Lung (tissue), 12 donors: Measurements from ENCODE around the gene GPC5. TPM values are rescaled to one million over a fixed set of nuclear protein-coding genes. Genes with fewer than 3 reads are reported as not detected.

Source experiments
- ATAC-seq: fragments of 200-7000 bp; cut with Tn5 transposase; one replicate; pipeline ENCODE4 v1.9.1; 2020; ENCODE audit warnings: moderate number of reproducible peaks; ENCODE audit not compliant: insufficient read depth, low FRiP score
- DNase-seq, 3 donors: peaks; one replicate each; pipeline ENCODE4 v3.0.0-alpha.2; 2013 to 2017
- H3K27ac ChIP-seq, 2 donors: one replicate each; pipeline ENCODE4 v1.5.1; 2013; ENCODE audit warnings: mild to moderate bottlenecking in 2 of 2, moderate library complexity in 2 of 2, control low read depth in 1 of 2, inconsistent platforms in 1 of 2, low read depth in 1 of 2, low read length in 1 of 2
- H3K27me3 ChIP-seq, 3 donors: one replicate each; pipeline ENCODE4 v1.5.1; 2013; ENCODE audit warnings: low read length in 2 of 3; ENCODE audit not compliant: control insufficient read depth in 3 of 3, insufficient read depth in 3 of 3
- H3K36me3 ChIP-seq, 4 donors: one replicate each; pipeline ENCODE4 v1.5.1; 2013; ENCODE audit warnings: low read length in 4 of 4, mild to moderate bottlenecking in 1 of 4, moderate library complexity in 1 of 4; ENCODE audit not compliant: control insufficient read depth in 4 of 4, insufficient read depth in 4 of 4
- H3K4me1 ChIP-seq, 5 donors: one replicate each; pipeline ENCODE4 v1.5.1; 2013; ENCODE audit warnings: low read length in 5 of 5, mild to moderate bottlenecking in 2 of 5, moderate library complexity in 1 of 5; ENCODE audit not compliant: control insufficient read depth in 5 of 5, insufficient read depth in 5 of 5
- H3K4me3 ChIP-seq: one replicate; pipeline ENCODE4 v1.5.1; 2013; ENCODE audit warnings: mild to moderate bottlenecking, control low read depth, moderate library complexity
- H3K9ac ChIP-seq, 2 donors: one replicate each; pipeline ENCODE4 v1.5.1; 2013; ENCODE audit warnings: low read length in 2 of 2, control low read depth in 1 of 2; ENCODE audit not compliant: insufficient read depth in 1 of 2
- H3K9me3 ChIP-seq, 4 donors: one replicate each; pipeline ENCODE4 v1.5.1; 2013; ENCODE audit warnings: low read length in 3 of 4, mild to moderate bottlenecking in 1 of 4, moderate library complexity in 1 of 4; ENCODE audit not compliant: control insufficient read depth in 4 of 4, insufficient read depth in 3 of 4
- WGBS, 2 donors: extraction: QIAGEN DNeasy Blood & Tissue Kit; methylation state at CpG; one replicate each; pipeline ENCODE4 v1.1.7; 2013; 5-methylcytosine and 5-hydroxymethylcytosine counted together
- polyA plus RNA-seq, 2 donors: library from polyadenylated mRNA; stranded (reverse); fragments of 200-250 nt; gene quantifications; one replicate each; pipeline ENCODE4 v1.2.1, GENCODE V29; 2013
- total RNA-seq, 2 donors: library from RNA; depleted of rRNA in 1 of 2; stranded (reverse); fragments of >200 nt in 1 of 2; gene quantifications; one replicate each; pipeline ENCODE4 v1.2.1, GENCODE V29; 2014 to 2021
- TF ChIP-seq, protein P1 (sequence below): IDR thresholded peaks from 2 replicates; pipeline ENCODE4 v1.5.1; 2012; ENCODE audit warnings: mild to moderate bottlenecking; ENCODE audit errors: control extremely low read depth, extremely low read depth
- donor health status: control.
- donor health status: control.
- donor health status: Bipolar disorder and iron deficiency.
- donor health status: healthy.
- donor health status: DM: yes; HTN: yes; CAD: no.

GPC5 gene
- total and polyA plus RNA-seq, 4 donors = 0.55 to 37.3 (median 4.4) TPM

DNA sequence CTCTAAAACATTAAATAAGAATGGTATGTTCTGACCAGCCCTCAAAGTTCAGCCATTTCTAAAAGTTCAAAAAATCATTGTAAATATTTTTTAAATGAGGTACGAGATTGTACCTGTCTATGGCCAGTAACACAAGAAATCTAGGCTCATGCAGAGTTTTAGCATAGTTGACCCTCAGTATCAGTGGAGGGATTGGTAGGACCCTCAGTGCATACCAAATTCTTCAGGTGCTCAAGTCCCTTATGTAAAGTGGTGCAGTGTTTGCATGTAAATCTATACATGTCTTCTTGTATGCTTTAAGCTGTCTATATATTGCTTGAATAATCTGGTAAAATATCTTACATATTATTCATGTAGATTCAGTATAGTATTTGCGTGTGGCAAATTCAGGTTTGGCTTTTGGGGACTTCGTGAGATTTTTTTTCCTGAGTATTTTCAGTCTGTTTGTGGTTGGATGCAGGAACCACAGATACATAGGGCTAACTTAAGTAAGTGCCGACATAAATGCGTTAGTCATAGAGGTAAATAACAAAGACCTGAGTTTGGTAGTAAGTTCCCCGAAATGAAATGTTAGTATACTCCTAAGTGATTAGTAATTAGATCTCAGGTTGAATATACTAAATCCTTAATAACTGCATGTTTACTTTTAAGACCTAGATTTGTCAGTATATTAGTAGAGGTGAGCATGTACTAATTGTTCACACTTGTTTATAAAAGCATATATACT is 43.2 kb upstream of the GPC5 start:
- no peak overlapping the region for H3K4me3 ChIP-seq
- TF ChIP-seq, protein P1, sequence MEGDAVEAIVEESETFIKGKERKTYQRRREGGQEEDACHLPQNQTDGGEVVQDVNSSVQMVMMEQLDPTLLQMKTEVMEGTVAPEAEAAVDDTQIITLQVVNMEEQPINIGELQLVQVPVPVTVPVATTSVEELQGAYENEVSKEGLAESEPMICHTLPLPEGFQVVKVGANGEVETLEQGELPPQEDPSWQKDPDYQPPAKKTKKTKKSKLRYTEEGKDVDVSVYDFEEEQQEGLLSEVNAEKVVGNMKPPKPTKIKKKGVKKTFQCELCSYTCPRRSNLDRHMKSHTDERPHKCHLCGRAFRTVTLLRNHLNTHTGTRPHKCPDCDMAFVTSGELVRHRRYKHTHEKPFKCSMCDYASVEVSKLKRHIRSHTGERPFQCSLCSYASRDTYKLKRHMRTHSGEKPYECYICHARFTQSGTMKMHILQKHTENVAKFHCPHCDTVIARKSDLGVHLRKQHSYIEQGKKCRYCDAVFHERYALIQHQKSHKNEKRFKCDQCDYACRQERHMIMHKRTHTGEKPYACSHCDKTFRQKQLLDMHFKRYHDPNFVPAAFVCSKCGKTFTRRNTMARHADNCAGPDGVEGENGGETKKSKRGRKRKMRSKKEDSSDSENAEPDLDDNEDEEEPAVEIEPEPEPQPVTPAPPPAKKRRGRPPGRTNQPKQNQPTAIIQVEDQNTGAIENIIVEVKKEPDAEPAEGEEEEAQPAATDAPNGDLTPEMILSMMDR = no peak
- no peak overlapping the region for H3K9ac ChIP-seq
- no peak for ATAC-seq
- H3K36me3 ChIP-seq = peaks cover 3 to 30% (median 11%) of the 10 kb centered on the region in 4 donors
- no peaks in the 10 kb centered on the region for H3K27me3 ChIP-seq
- H3K27ac ChIP-seq = no peak overlapping the region
- 81 to 95% methylated on average over 6 of the region's 6 CpGs for WGBS, 2 donors
- H3K4me1 ChIP-seq = peaks cover 2 to 29% (median 14%) of the 10 kb centered on the region in 5 donors
- H3K9me3 ChIP-seq = no peaks in the 10 kb centered on the region
- no peak for DNase-seq

DNA sequence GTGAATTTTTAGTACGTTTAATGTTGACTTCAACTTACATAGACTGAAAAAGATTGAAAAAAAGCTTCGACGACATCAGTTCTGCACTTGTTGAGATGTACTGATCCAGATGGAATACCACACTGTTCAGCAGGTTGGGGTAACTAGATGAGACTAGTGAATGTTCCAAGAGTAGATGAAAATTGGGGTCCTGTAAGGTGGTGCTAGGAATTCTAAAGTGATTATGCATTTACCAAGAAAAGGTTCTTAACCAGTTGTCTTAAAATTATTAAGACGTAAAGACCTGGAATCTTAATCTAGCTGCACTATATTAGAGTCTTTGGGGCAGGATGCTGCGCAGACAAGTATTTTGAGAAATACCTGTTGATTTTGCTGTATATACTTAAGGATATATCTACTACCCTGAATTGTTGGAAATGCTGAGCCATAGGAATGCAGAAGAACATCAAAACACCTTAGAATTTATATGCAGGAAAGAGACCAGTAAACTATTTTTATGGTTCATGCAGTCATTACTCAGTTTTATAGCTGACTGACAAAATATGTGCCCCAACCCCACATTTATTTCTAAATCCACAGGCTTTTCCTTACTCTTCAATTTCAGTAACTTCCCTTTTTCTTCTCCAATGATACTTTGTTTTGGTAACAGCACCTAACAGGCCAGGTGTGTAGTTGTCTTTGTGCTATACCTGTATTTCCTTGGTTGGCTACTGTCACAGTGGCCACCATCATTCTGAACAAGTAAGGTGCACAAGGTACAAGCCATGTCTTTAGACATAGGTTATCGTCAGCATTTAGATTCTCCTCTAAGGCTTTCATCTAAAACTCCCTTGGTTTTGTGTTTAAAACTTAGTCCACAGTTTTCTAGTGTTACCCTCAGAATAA is 42.4 kb upstream of the GPC5 start:
- peaks cover 0 to 21% (median 6%) of the 10 kb centered on the region in 5 donors for H3K4me1 ChIP-seq
- TF ChIP-seq, protein P1 = no peak
- 97 to 98% methylated on average over 6 of the region's 6 CpGs for WGBS, 2 donors
- H3K27me3 ChIP-seq = no peaks in the 10 kb centered on the region
- ATAC-seq (no peak), DNase-seq (no peak)
- H3K9ac ChIP-seq = no peak overlapping the region
- H3K27ac ChIP-seq = no peak overlapping the region
- H3K4me3 ChIP-seq = no peak overlapping the region
- H3K9me3 ChIP-seq = no peaks in the 10 kb centered on the region
- H3K36me3 ChIP-seq = peaks cover 1 to 24% (median 9%) of the 10 kb centered on the region in 4 donors

DNA sequence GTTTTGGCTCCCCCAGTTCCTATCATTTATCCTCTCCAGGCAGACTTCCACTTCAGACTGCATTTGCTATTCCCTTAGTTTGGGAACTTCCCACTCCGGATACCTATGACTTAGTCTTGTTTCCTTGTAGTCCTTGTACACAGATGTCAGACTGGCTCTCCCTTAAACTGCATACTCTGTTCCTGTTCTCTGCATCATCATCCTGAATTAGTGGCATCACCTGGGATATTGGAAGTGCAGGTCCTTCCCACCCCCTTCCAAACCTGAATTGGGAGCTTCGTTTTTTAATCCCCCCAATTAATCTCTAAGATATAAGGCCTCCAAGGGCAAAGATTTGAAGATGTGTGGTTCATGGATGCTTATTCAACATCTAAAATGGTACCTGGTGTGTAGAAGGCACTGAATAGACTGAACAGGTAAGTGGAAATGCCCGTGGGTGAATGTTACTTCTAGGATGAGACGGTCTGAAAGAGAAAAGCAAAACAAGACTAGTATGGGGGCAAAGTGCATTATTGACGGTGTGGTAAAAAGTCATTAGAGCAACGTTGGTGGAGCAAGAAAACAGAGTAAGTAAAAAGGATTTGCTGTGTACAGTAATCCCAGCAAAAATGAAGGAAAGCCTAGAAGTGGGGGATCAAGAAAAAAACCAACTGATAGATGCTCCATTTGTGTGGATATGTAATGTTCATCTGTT is 41.4 kb upstream of the GPC5 start:
- TF ChIP-seq, protein P1 = no peak
- peaks cover 1 to 22% (median 9%) of the 10 kb centered on the region in 4 donors for H3K36me3 ChIP-seq

More for the DNA sequence above, 41.4 kb upstream of the GPC5 start:
- WGBS, 2 donors = 78 to 81% methylated on average over 6 of the region's 6 CpGs
- H3K27me3 ChIP-seq = no peaks in the 10 kb centered on the region
- no peak overlapping the region for H3K9ac ChIP-seq
- peaks cover 0 to 21% (median 5%) of the 10 kb centered on the region in 5 donors for H3K4me1 ChIP-seq
- DNase-seq = no peak
- no peaks in the 10 kb centered on the region for H3K9me3 ChIP-seq
- H3K4me3 ChIP-seq = no peak overlapping the region
- ATAC-seq = no peak
- H3K27ac ChIP-seq = no peak overlapping the region
